WTC11 (cell line): ENCODE data around the gene JAZF1. TPM values are rescaled to one million over a fixed set of nuclear protein-coding genes. Genes with fewer than 3 reads are reported as not detected.

Experiments
- ATAC-seq: fragments of 200-7000 bp; cut with Tn5 transposase; 2 replicates; pipeline ENCODE4 v1.10.0; 2021; ENCODE audit warnings: mild to moderate bottlenecking, moderate library complexity
- CTCF ChIA-PET: fragments of 300-600 bp; sonication (Branson Sonifier 250); formaldehyde crosslinking; loops from one replicate; lab custom pipeline; 2021; ENCODE audit warnings: antibody characterized with exemption; lab: Charles Lee
- POLR2A ChIA-PET: fragments of 350-600 bp; sonication (Branson Sonifier 250); formaldehyde crosslinking; loops from one replicate; lab custom pipeline; 2021; ENCODE audit warnings: antibody characterized with exemption; lab: Charles Lee
- DNase-seq: peaks from one replicate; pipeline ENCODE4 v3.0.0; 2021; ENCODE audit warnings: low spot score
- H3K27ac Mint-ChIP-seq: 2 replicates; pipeline ENCODE4 v1.8.0; 2021; ENCODE audit warnings: mixed read lengths
- H3K27me3 Mint-ChIP-seq: 2 replicates; pipeline ENCODE4 v1.8.0; 2021; ENCODE audit warnings: low read depth, mild to moderate bottlenecking, moderate library complexity, mixed read lengths
- H3K36me3 Mint-ChIP-seq: 2 replicates; pipeline ENCODE4 v1.8.0; 2021; ENCODE audit warnings: mixed read lengths
- H3K4me1 Mint-ChIP-seq: 2 replicates; pipeline ENCODE4 v1.8.0; 2022; ENCODE audit warnings: mixed read lengths
- H3K4me3 Mint-ChIP-seq: 2 replicates; pipeline ENCODE4 v1.8.0; 2021; ENCODE audit warnings: mild to moderate bottlenecking, moderate library complexity, mixed read lengths
- H3K9me3 Mint-ChIP-seq: 2 replicates; pipeline ENCODE4 v1.8.0; 2021; ENCODE audit warnings: mixed read lengths
- ATF1 ChIP-seq: sonication (generic); formaldehyde crosslinking; IDR thresholded peaks from 2 replicates; pipeline ENCODE4 v1.8.1; 2023; ENCODE audit warnings: mild to moderate bottlenecking, moderate library complexity, missing genetic modification reagents
- ATF2 ChIP-seq: sonication (generic); formaldehyde crosslinking; IDR thresholded peaks from 2 replicates; pipeline ENCODE4 v1.8.1; 2022; ENCODE audit warnings: low read depth, missing genetic modification reagents, borderline replicate concordance
- ATF6 ChIP-seq: sonication (generic); formaldehyde crosslinking; IDR thresholded peaks from 2 replicates; pipeline ENCODE4 v1.8.1; 2023; ENCODE audit warnings: mild to moderate bottlenecking, missing genetic modification reagents
- CTCF ChIP-seq: fragments of 200-600 bp; IDR thresholded peaks from 2 replicates; pipeline ENCODE4 v1.8.0; 2022; ENCODE audit warnings: antibody characterized with exemption
- ETV6 ChIP-seq: sonication (generic); formaldehyde crosslinking; IDR thresholded peaks from 2 replicates; pipeline ENCODE4 v1.8.1; 2022; ENCODE audit warnings: mild to moderate bottlenecking, missing genetic modification reagents
- FOXP1 ChIP-seq: sonication (generic); formaldehyde crosslinking; IDR thresholded peaks from 2 replicates; pipeline ENCODE4 v1.8.0; 2022; ENCODE audit warnings: missing genetic modification reagents, mild to moderate bottlenecking, moderate library complexity, borderline replicate concordance
- GABPB1 ChIP-seq: sonication (generic); formaldehyde crosslinking; IDR thresholded peaks from 2 replicates; pipeline ENCODE4 v1.8.1; 2023; ENCODE audit warnings: mild to moderate bottlenecking, missing genetic modification reagents
- GRHL2 ChIP-seq: fragments of 250-450 bp; sonication (Bioruptor Pico); IDR thresholded peaks from 2 replicates; pipeline ENCODE4 v1.8.0; 2022; ENCODE audit warnings: mild to moderate bottlenecking, moderate library complexity; ENCODE audit not compliant: insufficient replicate concordance, severe bottlenecking
- JAZF1 ChIP-seq: fragments of 250-450 bp; sonication (Bioruptor Pico); IDR thresholded peaks from 2 replicates; pipeline ENCODE4 v1.9.0; 2021; ENCODE audit warnings: moderate library complexity, mild to moderate bottlenecking, inconsistent platforms
- JUN ChIP-seq: sonication (generic); formaldehyde crosslinking; IDR thresholded peaks from 2 replicates; pipeline ENCODE4 v1.8.0; 2023; ENCODE audit warnings: mild to moderate bottlenecking, missing genetic modification reagents
- KAT7 ChIP-seq: sonication (generic); formaldehyde crosslinking; IDR thresholded peaks from 2 replicates; pipeline ENCODE4 v1.8.1; 2023; ENCODE audit warnings: missing genetic modification reagents, mild to moderate bottlenecking, borderline replicate concordance
- MLX ChIP-seq: sonication (generic); formaldehyde crosslinking; IDR thresholded peaks from 2 replicates; pipeline ENCODE4 v1.8.1; 2023; ENCODE audit warnings: mild to moderate bottlenecking, missing genetic modification reagents, moderate library complexity
- MXD4 ChIP-seq: fragments of 250-450 bp; sonication (Bioruptor Pico); IDR thresholded peaks from 2 replicates; pipeline ENCODE4 v1.8.0; 2021; ENCODE audit warnings: mild to moderate bottlenecking, moderate library complexity, borderline replicate concordance
- NFYB ChIP-seq: sonication (generic); formaldehyde crosslinking; conservative IDR thresholded peaks from 2 replicates; pipeline ENCODE4 v1.8.0; 2022; ENCODE audit warnings: low read depth, missing genetic modification reagents
- NR2C2 ChIP-seq: sonication (generic); formaldehyde crosslinking; IDR thresholded peaks from 2 replicates; pipeline ENCODE4 v1.8.0; 2022; ENCODE audit warnings: mild to moderate bottlenecking, missing genetic modification reagents
- OVOL2 ChIP-seq: fragments of 250-450 bp; sonication (Bioruptor Pico); IDR thresholded peaks from 2 replicates; pipeline ENCODE4 v1.9.0; 2021; ENCODE audit warnings: mild to moderate bottlenecking, borderline replicate concordance
- PRRX2 ChIP-seq: fragments of 250-450 bp; sonication (Bioruptor Pico); IDR thresholded peaks from 2 replicates; pipeline ENCODE4 v1.8.0; 2021; ENCODE audit warnings: mild to moderate bottlenecking
- SMAD3 ChIP-seq: sonication (generic); formaldehyde crosslinking; IDR thresholded peaks from 2 replicates; pipeline ENCODE4 v1.8.0; 2022; ENCODE audit warnings: missing genetic modification reagents, mild to moderate bottlenecking, borderline replicate concordance
- SP1 ChIP-seq: sonication (generic); formaldehyde crosslinking; conservative IDR thresholded peaks from 2 replicates; pipeline ENCODE4 v1.8.1; 2022; ENCODE audit warnings: missing genetic modification reagents
- STAT6 ChIP-seq: sonication (generic); formaldehyde crosslinking; conservative IDR thresholded peaks from 2 replicates; pipeline ENCODE4 v1.8.1; 2023; ENCODE audit warnings: mild to moderate bottlenecking, low read depth, missing genetic modification reagents, moderate library complexity
- TEAD1 ChIP-seq: sonication (generic); formaldehyde crosslinking; IDR thresholded peaks from 2 replicates; pipeline ENCODE4 v1.8.0; 2022; ENCODE audit warnings: mild to moderate bottlenecking, missing genetic modification reagents
- ZBTB21 ChIP-seq: sonication (generic); formaldehyde crosslinking; IDR thresholded peaks from 2 replicates; pipeline ENCODE4 v1.8.1; 2023; ENCODE audit warnings: mild to moderate bottlenecking, missing genetic modification reagents, borderline replicate concordance
- ZMAT4 ChIP-seq: fragments of 250-450 bp; sonication (Bioruptor Pico); IDR thresholded peaks from 2 replicates; pipeline ENCODE4 v1.9.0; 2021; ENCODE audit warnings: mild to moderate bottlenecking
- ZNF232 ChIP-seq: sonication (generic); formaldehyde crosslinking; IDR thresholded peaks from 2 replicates; pipeline ENCODE4 v1.8.0; 2022; ENCODE audit warnings: mild to moderate bottlenecking, missing genetic modification reagents
- ZNF425 ChIP-seq: fragments of 250-450 bp; sonication (Bioruptor Pico); conservative IDR thresholded peaks from 2 replicates; pipeline ENCODE4 v1.9.0; 2021; ENCODE audit warnings: mild to moderate bottlenecking
- total RNA-seq: library from RNA; stranded (reverse); gene quantifications from 3 replicates; pipeline ENCODE4 v1.2.3, GENCODE V29; 2021

JAZF1 gene
- total RNA-seq, 1 experiment from 2014 or later = 19.0 TPM

GRCh38 chr7:28096713-28097112 is 83.9 kb downstream of the JAZF1 start:
- TF ChIP-seq NR2C2 (no peak), CTCF (peak; percentile 77), PRRX2 (no peak), FOXP1 (no peak), OVOL2 (CRISPR knock-in tag) (no peak)
- no peak overlapping the region for H3K4me3 Mint-ChIP-seq
- H3K9me3 Mint-ChIP-seq = no peaks in the 10 kb centered on the region
- ChIA-PET POLR2A (no interaction called here), CTCF (interaction anchor here (0.5 to 6.9 kb wide), 41 partner anchors 9 to 901 kb away, joined by 3 to 307 read pairs (median 4); no protein-coding TSS in a partner anchor)
- no peaks in the 10 kb centered on the region; the same call in 1 of the 2 replicates for H3K36me3 Mint-ChIP-seq
- H3K27me3 Mint-ChIP-seq = no peaks in the 10 kb centered on the region
- H3K4me1 Mint-ChIP-seq = peaks cover 46% of the 10 kb centered on the region
- H3K27ac Mint-ChIP-seq = no peak overlapping the region
- ATAC-seq (no peak), DNase-seq (peak; percentile 33)

- ChIA-PET CTCF (interaction anchor here (0.6 to 6.9 kb wide), 7 partner anchors 12 to 915 kb away, joined by 3 to 307 read pairs (median 7); no protein-coding TSS in a partner anchor), POLR2A (no interaction called here)
- no peaks in the 10 kb centered on the region; the same call in 1 of the 2 replicates for H3K36me3 Mint-ChIP-seq
- TF ChIP-seq ZBTB21 (CRISPR knock-in tag) (no peak), ATF2 (CRISPR knock-in tag) (no peak), ZNF425 (CRISPR knock-in tag) (no peak), SP1 (CRISPR knock-in tag) (no peak), JUN (CRISPR knock-in tag) (no peak), MLX (CRISPR knock-in tag) (no peak), ZNF232 (no peak), KAT7 (CRISPR knock-in tag) (no peak), GRHL2 (no peak), ZMAT4 (CRISPR knock-in tag) (no peak), MXD4 (CRISPR knock-in tag) (no peak), GABPB1 (CRISPR knock-in tag) (no peak), TEAD1 (CRISPR knock-in tag) (no peak), ETV6 (no peak), SMAD3 (CRISPR knock-in tag) (no peak), ATF1 (CRISPR knock-in tag) (no peak), NFYB (CRISPR knock-in tag) (no peak), JAZF1 (CRISPR knock-in tag) (no peak), ATF6 (CRISPR knock-in tag) (no peak), STAT6 (CRISPR knock-in tag) (no peak)
- no peak overlapping the region for H3K27ac Mint-ChIP-seq
- peaks cover 46% of the 10 kb centered on the region for H3K4me1 Mint-ChIP-seq
- ATAC-seq (no peak), DNase-seq (no peak)
- no peak overlapping the region for H3K4me3 Mint-ChIP-seq
- H3K9me3 Mint-ChIP-seq = no peaks in the 10 kb centered on the region
- no peaks in the 10 kb centered on the region for H3K27me3 Mint-ChIP-seq
These were observed 85.4 kb downstream of the JAZF1 start for GRCh38 chr7:28095231-28095630.
